HG03025 (cell line): Measurements from ENCODE around the gene PBX4.
A peak's percentile ranks its signal among the peaks of the same experiment; 100 is the strongest.
"Not testable (repeated sequence)": the region's sequence is repeated elsewhere in the genome, so short reads cannot be mapped to it uniquely, and the experiment has no call there.

Experiments used
- ATAC-seq: cut with Tn5 transposase; IDR thresholded peaks from one replicate; pipeline ENCODE4 v1.9.1; 2021; ENCODE audit warnings: mild to moderate bottlenecking, moderate library complexity; ENCODE audit not compliant: unreplicated experiment, low FRiP score

The PBX4 gene

GRCh38 chr19:19618219-19619051 is at the start of gene PBX4:
Gene PBX4 (minus strand): TSS chr19:19618687. CDS start chr19:19618629, 58 bp downstream.
- ATAC-seq, result peak; percentile 92

DNA sequence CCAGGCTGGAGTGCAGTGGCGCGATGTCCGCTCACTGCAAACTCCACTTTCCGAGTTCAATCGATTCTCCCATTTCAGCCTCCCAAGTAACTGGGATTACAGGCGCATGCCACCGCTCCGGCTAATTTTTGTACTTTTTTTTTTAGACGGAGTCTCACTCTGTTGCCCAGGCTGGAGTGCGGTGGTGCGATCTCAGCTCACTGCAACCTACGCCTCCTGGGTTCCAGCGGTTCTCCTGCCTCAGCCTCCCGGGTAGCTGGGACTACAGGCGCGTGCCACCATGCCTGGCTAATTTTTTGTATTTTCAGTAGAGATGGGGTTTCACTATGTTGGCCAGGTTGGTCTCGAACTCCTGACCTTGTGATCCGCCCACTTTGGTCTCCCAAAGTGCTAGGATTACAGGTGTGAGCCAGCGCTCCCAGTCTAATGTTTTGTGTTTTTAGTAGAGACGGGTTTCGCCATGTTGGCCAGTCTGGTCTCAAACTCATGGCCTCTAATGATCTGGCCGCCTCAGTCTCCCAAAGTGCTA is 47.0 kb upstream of the PBX4 start:
- ATAC-seq, result not testable (repeated sequence)

- peak; percentile 73 for ATAC-seq
Observed at GRCh38 chr19:19663256-19664120, 45.0 kb upstream of the PBX4 start, which contains the start of gene ATP13A1. Gene ATP13A1 (minus strand): TSS chr19:19663676. CDS start chr19:19663666, 10 bp downstream.

DNA sequence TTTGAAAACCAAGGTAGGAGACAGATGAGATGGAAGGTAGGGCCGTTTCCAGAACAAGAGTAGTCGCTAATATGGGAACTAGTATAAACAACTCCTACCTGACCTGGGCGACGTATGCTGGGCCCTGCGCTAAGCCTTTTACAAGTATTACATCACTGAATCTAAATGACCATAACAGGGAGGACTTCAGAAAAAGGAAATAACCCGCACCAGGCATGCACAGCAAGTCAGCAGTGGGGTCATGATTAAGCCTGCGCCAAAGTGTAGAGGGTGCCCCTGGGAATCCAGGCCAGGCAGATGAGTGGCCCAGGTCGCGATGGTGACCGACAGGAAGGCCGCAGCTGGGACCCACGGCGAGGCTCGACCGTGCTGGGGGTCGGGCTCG is 44.4 kb upstream of the PBX4 start:
- no peak for ATAC-seq

- ATAC-seq, result no peak
Observed at GRCh38 chr19:19662344-19662743, 43.9 kb upstream of the PBX4 start.

- peak; percentile 29 for ATAC-seq
Observed at GRCh38 chr19:19661675-19662251, 43.3 kb upstream of the PBX4 start.

GRCh38 chr19:19661141-19661674 is 42.7 kb upstream of the PBX4 start:
- ATAC-seq, result no peak

DNA sequence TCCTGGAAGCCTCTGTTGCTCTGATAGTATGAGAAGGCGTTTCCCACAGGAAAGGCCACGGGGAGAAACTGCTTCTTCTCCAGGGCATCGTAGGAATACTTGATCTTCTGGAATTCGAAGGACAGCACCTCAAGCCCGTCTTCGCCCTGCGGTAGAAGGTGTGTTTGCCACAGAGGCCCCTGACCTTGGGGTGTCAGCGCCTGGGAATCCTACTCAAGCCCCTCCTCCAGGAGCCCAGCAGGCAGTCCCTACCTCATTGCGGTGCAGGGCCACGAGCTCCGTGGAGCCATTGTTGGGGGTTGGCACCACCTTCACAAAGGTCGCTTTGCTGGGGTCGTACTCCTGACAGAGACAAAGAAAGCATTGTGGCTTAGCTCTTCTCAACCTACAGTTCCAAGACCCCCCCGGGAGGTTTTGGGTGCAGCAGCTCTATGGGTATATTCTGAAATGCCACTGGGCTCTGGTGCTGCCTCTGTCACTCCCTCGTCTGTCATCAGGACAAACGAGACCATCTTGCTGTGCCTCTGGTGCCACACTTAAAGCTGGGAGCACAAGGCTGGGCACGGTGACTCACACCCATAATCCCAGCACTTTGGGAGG is 41.3 kb upstream of the PBX4 start:
- no peak for ATAC-seq

DNA sequence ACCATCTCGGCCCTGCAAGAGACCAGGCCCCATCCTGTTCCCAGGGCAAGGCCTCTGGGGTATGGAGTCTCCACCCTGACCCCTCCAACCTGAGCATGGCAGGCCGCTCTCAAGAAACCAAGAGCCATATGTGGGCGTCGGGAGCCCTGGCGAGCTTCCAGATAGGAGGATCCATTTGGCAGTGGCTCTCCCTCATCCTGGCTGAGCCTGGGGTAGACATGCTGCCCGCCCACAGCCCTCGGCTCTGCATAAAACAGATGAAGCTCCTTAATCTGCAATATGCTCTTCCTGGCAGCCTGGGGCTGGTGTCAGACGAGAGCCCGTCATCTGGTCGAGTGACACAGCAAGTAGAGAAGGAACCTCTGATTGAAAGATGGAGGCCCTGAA is 38.9 kb upstream of the PBX4 start:
- ATAC-seq, result no peak

GRCh38 chr19:19656451-19657396 is 38.2 kb upstream of the PBX4 start:
- no peak for ATAC-seq

DNA sequence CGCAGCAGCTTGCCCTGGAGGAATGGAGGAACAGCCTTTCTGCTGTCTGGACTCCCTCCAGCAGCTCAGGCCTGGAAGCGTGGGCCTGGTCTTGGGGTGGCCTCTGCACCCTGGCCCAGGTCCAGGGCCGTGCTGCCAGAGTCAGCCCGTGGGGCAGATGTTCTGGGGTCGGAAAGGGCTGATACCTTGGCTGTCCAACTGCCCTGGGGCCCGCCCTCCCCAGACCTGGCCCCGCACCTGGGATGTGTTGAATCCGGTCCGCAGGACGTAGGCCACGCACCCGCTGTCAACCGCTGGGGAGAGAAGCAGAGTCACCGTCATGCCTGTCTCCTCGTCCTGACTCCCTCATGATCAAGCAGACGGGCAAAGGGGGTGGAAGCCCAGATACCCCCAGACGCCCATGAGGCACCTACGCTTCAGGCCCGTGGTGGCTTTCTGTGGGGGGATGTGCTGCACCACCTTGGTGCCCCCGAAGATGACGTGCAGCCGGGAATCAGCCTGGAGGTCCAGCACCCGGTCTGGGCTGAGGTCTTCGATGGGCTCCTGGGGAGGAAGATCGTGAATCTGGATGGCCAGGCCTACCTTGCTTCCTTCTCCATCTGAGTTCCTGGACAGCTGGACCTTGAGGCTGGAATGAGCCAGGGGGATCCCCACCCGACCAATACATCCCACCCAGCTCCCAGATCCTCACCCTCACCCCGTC is 37.3 kb upstream of the PBX4 start:
- no peak for ATAC-seq

DNA sequence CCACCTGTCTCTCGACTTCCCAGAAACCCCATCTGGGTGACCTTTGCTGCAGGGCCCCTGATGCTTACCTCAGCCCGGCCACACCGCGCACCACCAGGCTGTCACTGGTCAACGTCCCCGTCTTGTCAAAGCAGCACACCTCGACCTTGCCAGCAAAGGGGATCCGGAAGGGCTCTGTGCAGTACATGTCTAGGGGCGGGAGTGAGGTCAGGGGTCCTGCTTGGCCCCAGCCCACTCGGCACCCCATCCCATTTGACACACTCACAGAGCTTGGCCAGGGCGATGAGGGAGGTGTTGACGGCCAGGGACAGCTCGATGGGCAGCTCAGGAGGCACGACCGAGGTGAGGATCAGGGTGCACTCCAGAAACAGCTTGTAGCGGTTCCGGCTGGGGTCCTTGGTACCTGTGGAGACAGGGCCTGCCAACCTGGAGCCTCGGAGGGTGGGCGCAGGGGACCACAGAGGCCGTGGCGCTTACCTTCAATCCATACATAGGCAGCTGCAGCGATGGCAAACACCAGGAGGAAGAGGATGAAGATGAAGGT is 36.6 kb upstream of the PBX4 start:
- ATAC-seq, result no peak

GRCh38 chr19:19654441-19654840 is 36.0 kb upstream of the PBX4 start:
- ATAC-seq, result no peak

- no peak for ATAC-seq
Observed at GRCh38 chr19:19653597-19654147, 35.2 kb upstream of the PBX4 start.

- ATAC-seq, result no peak
Observed at GRCh38 chr19:19652482-19653295, 34.2 kb upstream of the PBX4 start.

GRCh38 chr19:19651076-19651475 is 32.6 kb upstream of the PBX4 start:
- ATAC-seq, result no peak

DNA sequence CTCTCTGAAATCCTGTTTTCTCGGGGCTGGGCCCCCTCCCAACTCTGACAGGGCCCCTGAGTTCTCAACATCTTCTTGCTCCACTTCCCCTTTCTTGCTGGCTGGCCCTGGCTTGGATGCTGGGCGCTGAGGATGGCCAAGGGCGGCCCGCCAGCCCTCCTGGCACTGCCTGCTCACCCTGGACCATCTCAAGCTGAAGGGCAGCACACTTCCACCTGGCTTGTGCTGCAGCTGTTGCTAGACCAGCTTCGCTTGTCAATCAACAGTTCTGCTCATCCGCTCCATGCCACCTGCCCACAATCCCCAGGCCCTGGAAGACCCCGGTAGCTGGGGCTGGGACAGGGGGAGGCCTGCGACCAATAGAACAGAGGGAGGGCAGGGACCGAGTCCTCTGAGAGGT is 31.8 kb upstream of the PBX4 start:
- no peak for ATAC-seq
